GM04503 (cell line): Measurements from ENCODE around the gene SASH3.
A peak's percentile ranks its signal among the peaks of the same experiment; 100 is the strongest.

ENCODE experiments used
- DNase-seq: peaks from one replicate; pipeline ENCODE4 v3.0.0-alpha.2; 2012; ENCODE audit warnings: low read depth

The SASH3 gene

GRCh38 chrX:129808829-129809796, 29.4 kb downstream of the SASH3 start:
- peak; percentile 2 for DNase-seq

GRCh38 chrX:129813662-129814368, 34.1 kb downstream of the SASH3 start:
- no peak for DNase-seq

GRCh38 chrX:129818123-129818522, 38.4 kb downstream of the SASH3 start:
- DNase-seq = no peak

DNA sequence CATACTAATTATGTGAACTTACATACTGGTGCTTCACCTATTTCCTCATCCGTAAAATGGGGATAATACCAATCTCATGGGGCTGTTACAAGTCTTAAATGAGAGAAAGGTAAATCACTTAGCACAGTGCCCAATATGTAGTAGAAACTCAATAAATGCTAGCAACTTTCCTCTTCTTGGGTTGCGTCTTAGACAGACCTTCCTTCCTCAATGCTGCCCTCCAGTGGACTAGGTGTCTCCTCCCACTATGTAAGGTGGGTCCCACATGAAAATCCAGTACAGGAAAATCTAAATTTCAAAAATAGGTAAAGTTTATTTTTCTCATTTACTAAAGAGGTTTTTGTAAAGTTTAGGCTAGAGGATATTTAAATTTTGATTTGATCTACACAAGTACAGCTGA, 43.4 kb downstream of the SASH3 start:
- DNase-seq = no peak

GRCh38 chrX:129823522-129823921, 43.8 kb downstream of the SASH3 start:
- DNase-seq = no peak

- DNase-seq = no peak
These were observed 44.9 kb downstream of the SASH3 start for GRCh38 chrX:129824620-129825019.

GRCh38 chrX:129825746-129826505, 46.2 kb downstream of the SASH3 start:
- DNase-seq = no peak

DNA sequence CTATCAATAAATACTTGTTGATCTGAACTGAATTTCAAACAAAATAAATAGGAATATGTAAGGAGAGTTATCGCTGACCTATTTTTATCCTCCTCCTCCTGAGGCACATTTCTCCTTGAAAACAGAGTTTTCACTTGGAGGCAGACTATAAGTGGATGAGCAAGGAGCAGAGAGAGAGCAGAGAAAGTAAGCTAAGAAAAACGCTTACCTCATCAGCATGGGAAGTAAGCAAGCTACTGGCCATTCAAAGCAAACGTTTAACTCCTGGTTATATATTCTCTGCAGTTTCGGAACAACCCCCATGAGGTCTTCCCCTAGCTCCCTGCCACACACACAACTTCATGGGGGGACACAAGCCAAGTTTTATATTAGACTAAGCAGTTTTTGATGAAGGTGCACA, 50.7 kb downstream of the SASH3 start:
- DNase-seq = no peak

DNA sequence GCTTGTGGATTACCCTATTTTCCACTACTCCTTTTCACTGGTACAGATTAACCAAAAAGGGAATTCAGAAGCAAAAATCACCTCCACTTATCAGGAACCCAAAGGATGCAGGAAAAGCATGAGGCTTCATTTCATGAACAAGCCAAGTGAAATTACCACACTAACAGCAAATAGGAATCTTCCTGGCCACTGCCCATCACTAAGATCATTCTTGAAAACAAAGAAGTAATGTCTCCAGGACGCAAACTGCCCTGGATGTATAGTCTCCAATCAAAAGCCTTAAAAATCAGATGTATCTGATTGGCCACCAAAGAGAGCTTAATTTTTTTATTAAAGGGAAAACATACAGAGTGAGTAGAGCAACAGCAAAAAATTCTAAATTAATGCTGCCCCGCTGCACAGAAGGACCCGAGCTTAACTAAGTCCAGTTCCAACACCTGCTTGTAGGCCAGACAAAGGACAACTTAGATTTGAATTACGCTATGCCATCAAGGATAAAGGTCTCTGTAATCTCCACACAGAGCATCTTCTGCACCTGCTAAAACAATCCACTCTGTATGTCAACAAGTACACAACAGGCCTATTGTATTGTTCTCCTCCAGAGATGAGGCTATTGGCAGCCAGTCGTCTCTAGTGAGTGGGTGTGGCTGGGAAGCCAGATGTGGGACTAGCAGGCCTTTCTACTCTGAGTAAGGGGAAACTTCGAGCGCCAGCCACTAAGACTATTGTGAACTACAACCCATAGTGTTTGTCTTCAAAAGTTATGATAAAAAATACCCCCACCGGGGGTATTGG, 51.5 kb downstream of the SASH3 start:
- no peak for DNase-seq

- peak; percentile 21 for DNase-seq
These were observed 53.6 kb downstream of the SASH3 start for GRCh38 chrX:129833153-129833990.

DNA sequence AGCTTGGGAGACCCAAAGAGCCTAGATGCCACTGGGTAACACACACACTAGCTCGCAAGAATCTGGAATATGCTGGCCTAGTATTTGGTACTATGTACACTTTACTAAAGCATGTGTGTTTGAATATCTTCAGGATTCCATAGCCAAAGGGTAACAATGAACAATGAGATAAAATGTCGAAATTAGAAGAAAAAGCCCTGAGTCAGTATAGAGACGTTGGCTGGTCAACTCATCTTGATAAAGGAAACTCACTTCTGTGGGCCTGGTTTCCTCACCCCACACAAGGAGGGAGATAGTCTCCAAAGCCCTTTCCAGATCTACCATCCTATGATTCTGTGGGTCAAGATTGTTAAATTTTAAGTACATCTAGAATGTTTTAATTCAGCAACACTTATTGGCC, 57.1 kb downstream of the SASH3 start:
- DNase-seq = no peak

DNA sequence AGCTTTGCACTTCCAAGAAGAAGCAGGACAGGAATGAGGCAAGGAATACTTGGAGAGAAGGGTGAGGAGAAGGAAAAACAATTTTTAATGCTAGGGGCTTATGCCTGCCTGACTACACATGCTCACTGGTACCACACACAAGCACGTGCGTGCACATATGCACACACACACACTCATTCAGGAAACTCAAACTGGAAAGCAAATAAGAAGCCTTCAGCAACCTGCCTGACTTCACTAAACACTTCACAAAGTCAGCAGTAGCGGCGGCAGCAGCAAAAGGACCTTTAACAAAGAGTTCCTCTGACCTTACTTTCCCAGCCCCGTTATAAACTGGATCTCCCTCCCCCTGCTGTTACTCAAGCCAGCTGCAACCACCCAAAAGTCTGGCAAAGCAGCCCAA, 60.6 kb downstream of the SASH3 start:
- DNase-seq = no peak

- DNase-seq = no peak
These were observed 62.9 kb downstream of the SASH3 start for GRCh38 chrX:129842510-129843208.

DNA sequence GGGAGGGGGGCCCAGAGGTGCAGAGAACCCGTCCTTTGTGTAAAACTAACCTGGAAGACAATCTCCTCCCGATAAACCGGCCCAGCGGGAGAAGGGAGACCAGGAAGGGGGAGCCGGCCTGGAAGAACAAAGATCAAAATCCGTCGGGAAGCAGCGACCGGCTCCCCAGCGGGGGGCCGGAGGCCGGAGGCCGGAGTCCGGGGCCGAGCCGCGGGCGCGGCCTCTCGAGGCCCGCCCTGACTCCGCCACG, 63.4 kb downstream of the SASH3 start:
- DNase-seq = no peak

DNA sequence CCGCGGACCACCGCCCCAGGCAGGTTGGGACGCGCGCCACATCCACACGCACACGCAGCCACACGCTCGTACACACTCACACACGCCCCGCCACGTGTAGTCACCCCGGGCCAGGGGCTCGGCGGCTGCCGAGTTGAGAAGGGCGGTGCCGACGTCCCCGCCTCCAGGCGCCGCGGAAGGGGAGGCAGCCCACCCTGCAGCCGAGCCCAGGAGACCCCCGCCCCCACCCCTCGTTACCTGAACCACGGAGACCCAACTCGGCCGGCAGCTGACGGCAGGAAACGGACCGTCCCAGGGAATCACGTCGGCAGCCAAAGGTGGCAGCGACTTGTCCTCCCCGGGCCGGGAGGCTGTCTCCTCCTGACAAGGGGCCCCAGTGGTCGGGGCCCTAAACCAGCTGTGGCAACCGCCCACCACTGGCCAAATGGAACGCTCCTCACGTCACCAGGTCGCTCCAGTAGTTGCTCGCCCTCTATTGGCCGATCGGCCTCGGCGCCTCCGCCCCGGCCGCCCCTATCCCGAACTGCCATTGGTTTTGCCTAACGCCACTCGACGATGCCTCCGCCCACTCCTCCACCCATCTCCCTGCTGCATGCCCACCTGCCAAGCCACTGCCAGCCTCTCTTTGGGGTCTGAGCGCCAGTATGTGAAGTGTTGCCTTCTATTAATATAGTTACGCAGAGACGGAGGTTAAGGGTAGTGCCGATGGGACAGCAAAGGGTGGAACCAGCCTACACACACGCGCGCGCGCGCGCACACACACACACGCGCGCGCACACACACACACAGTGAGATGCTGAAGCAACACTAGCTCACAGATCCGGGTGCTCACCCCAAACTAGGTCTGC, 63.9 kb downstream of the SASH3 start, which contains the start of gene ZDHHC9:
TSS of gene ZDHHC9 (minus strand) at position 428 of the 848 bp plus-strand sequence. CDS start 1,941 bp downstream, outside the sequence.
- DNase-seq = no peak
